ENCODE results near the gene DDX39B.

GRCh38 chr6:31532644-31533454 is 9.0 kb downstream of the DDX39B start:
- no peak for TF ChIP-seq CTCF (conservative IDR thresholded peaks at IDR 0.05 in 1 of 2, IDR thresholded peaks at IDR 0.05 in 1 of 2; ENCODE audit: extremely low read depth in 1 of 2, insufficient read depth in 1 of 2, low read depth in 1 of 2, low read length in 2 of 2)
- no peak for TF ChIP-seq EZH2 (IDR thresholded peaks at IDR 0.05; ENCODE audit: borderline replicate concordance, low read length)

Data from mammary epithelial cell (primary cell).